KOPT-K1 (cell line): ENCODE measurements around the gene CD247.

Experiments
- H3K27ac ChIP-seq: fragments of 200-600 bp; sonication (generic); 2 replicates; pipeline ENCODE4 v1.5.1; 2016; ENCODE audit warnings: antibody characterized with exemption, mild to moderate bottlenecking, low read depth, low read length; ENCODE audit not compliant: poor library complexity, severe bottlenecking
- H3K36me3 ChIP-seq: fragments of 200-600 bp; sonication (generic); 2 replicates; pipeline ENCODE4 v1.5.1; 2017; ENCODE audit warnings: antibody characterized with exemption, mild to moderate bottlenecking, low read length, moderate library complexity; ENCODE audit not compliant: insufficient read depth
- H3K9me3 ChIP-seq: fragments of 200-600 bp; sonication (generic); 2 replicates; pipeline ENCODE4 v1.5.1; 2017; ENCODE audit warnings: antibody characterized with exemption, low read length, mild to moderate bottlenecking; ENCODE audit not compliant: insufficient read depth, poor library complexity, severe bottlenecking

The CD247 gene

DNA sequence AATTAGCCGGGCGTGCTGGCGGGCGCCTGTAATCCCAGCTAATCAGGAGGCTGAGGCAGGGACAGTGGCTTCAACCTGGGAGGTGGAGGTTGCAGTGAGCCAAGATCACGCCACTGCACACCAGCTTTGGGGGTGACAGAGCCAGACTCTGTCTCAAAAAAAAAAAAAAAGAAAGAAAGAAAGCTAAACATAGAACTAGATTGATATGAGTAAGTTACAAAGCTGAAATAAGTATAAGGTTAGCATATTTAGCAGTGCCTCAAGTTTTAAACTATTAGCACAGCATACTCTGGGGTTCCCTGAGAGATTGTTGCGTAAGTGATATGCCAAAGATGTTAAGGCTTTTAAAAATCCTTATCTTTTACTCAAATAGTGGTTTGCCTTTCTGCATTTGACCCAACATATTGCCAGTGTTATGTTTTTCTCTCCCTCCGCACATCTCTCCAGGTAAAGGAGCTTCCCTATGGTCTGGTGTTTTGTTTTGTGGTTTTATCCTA is 126.1 kb downstream of the CD247 start:
- Histone ChIP-seq H3K36me3 (peaks cover 29% of the 10 kb centered on the region), H3K9me3 (no peaks in the 10 kb centered on the region), H3K27ac (no peak overlapping the region)

DNA sequence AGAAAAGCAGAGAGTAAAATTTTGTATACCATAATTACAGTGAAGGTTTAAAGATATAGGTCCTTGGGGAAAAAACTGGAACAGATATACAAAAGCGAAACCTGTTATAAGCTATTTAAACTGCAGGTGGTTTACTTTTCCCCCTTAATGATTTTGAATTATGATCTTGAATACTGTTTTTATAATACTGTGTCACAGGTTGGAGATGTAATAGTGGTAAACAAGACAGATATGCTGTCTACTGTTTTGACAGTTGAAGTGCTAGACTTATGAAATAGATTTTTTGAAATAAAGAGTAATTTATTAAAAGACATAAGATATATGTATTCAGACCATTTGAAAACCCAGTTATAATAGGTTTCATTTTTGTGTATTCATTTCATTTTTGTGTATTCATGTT is 129.4 kb downstream of the CD247 start:
- H3K36me3 ChIP-seq, result peaks cover 43% of the 10 kb centered on the region
- H3K27ac ChIP-seq, result no peak overlapping the region
- H3K9me3 ChIP-seq, result no peaks in the 10 kb centered on the region

DNA sequence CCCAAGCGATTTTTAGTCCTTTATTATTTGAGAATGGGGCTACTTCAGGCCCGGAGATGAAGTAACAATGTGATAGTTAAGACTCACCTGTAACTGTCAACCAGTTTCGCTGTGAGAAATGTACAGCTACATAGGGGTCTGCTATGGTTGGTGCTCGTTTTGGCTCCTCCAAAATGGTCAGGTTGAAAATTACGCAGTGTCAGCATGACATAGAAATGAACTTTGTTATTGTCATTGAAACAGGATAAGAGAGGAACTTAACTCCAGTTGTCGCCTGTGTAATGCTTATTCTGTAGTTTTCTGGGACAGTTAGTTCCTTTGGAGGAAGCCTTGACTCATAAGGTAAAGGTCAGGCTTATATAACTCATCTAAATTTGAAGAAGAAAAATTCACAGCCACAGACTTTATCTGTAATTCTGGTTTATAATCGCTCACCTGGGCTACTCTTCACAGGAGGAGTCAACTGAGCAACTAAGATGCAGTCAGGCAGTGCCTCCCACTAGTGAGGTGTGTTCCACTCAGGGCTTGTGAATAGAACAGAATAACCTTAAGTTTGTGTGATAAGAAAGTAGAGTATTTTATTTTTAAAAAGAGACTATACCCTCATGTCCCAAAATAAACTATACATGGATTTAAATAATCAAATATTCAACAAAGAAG is 130.9 kb downstream of the CD247 start:
- Histone ChIP-seq H3K36me3 (peaks cover 43% of the 10 kb centered on the region), H3K9me3 (no peaks in the 10 kb centered on the region), H3K27ac (no peak overlapping the region)
